RWPE2 (cell line): ENCODE data around the gene NKX3-2.

ENCODE experiments used
- ATAC-seq: fragments of 200-7000 bp; cut with Tn5 transposase; 3 replicates; pipeline ENCODE4 v1.9.1; 2021; ENCODE audit warnings: low read depth
- DNase-seq: peaks from one replicate; pipeline ENCODE4 v3.0.0-alpha.2; 2020; ENCODE audit warnings: low spot score
- H3K27ac ChIP-seq: fragments of 450-650 bp; 2 replicates; pipeline ENCODE4 v1.5.1; 2017; ENCODE audit warnings: mild to moderate bottlenecking; ENCODE audit not compliant: poor library complexity, severe bottlenecking
- H3K27me3 ChIP-seq: fragments of 250-450 bp; sonication (Bioruptor Pico); 2 replicates; pipeline ENCODE4 v1.5.1; 2021; ENCODE audit warnings: mild to moderate bottlenecking, moderate library complexity; ENCODE audit not compliant: insufficient read depth, poor library complexity, severe bottlenecking
- H3K36me3 ChIP-seq: fragments of 250-450 bp; sonication (Bioruptor Pico); 2 replicates; pipeline ENCODE4 v1.5.1; 2020; ENCODE audit warnings: low read depth, mild to moderate bottlenecking, moderate library complexity
- H3K4me1 ChIP-seq: fragments of 250-450 bp; sonication (Bioruptor Pico); 2 replicates; pipeline ENCODE4 v1.5.1; 2021; ENCODE audit warnings: mild to moderate bottlenecking, moderate library complexity; ENCODE audit not compliant: insufficient read depth, poor library complexity, severe bottlenecking
- H3K4me3 ChIP-seq: fragments of 250-450 bp; sonication (Bioruptor Pico); 2 replicates; pipeline ENCODE4 v1.5.1; 2021; ENCODE audit warnings: mild to moderate bottlenecking, moderate library complexity; ENCODE audit not compliant: severe bottlenecking
- H3K9me3 ChIP-seq: fragments of 250-450 bp; sonication (Bioruptor Pico); 2 replicates; pipeline ENCODE4 v1.5.1; 2021; ENCODE audit warnings: mild to moderate bottlenecking, moderate library complexity; ENCODE audit not compliant: severe bottlenecking
- CTCF ChIP-seq: fragments of 450-650 bp; IDR thresholded peaks from one replicate; pipeline ENCODE4 v1.5.1; 2017; ENCODE audit warnings: mild to moderate bottlenecking, moderate library complexity; ENCODE audit not compliant: poor library complexity, severe bottlenecking

Gene NKX3-2

GRCh38 chr4:13543839-13544605, at the start of gene NKX3-2:
NKX3-2 (minus strand) TSS chr4:13544508; CDS start chr4:13544414, 94 bp downstream.
- H3K4me1 ChIP-seq = no peaks in the 10 kb centered on the region
- DNase-seq (no peak), ATAC-seq (peak; percentile 62)
- TF ChIP-seq CTCF = no peak
- H3K9me3 ChIP-seq = no peaks in the 10 kb centered on the region
- H3K27me3 ChIP-seq = peaks cover 95% of the 10 kb centered on the region
- peak within 1 kb of the TSS; percentile 48 for H3K4me3 ChIP-seq
- no peaks in the 10 kb centered on the region for H3K36me3 ChIP-seq
- no peak within 1 kb of the TSS for H3K27ac ChIP-seq

DNA sequence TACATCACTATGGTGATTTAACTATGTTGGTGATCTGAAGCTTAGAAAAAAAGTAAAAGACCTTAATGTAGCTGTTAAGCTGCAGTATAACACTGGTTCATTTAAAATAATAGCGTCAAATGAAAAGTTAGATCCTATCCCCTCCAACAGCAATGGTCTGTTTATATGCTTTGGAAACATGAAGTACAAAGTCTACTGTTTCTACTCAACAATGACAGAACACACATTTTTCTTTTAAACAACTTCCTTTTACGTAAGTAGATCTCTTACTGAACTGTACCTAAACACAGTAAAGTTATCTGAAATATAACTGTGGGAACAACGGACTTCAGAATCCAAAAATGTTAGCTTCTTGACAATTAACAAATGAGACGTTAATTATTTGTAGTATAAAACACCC, 47.9 kb upstream of the NKX3-2 start:
- Histone ChIP-seq H3K9me3 (no peaks in the 10 kb centered on the region), H3K27me3 (no peaks in the 10 kb centered on the region), H3K27ac (no peak overlapping the region), H3K36me3 (peaks cover 97% of the 10 kb centered on the region), H3K4me3 (no peak overlapping the region), H3K4me1 (no peaks in the 10 kb centered on the region)
- ATAC-seq (no peak), DNase-seq (no peak)
- TF ChIP-seq CTCF = no peak

- H3K9me3 ChIP-seq = no peaks in the 10 kb centered on the region
- no peak for TF ChIP-seq CTCF
- no peak overlapping the region for H3K4me3 ChIP-seq
- ATAC-seq (no peak), DNase-seq (no peak)
- H3K27me3 ChIP-seq = no peaks in the 10 kb centered on the region
- H3K27ac ChIP-seq = no peak overlapping the region
- H3K36me3 ChIP-seq = peaks cover 99% of the 10 kb centered on the region
- H3K4me1 ChIP-seq = no peaks in the 10 kb centered on the region
These were observed 46.5 kb upstream of the NKX3-2 start for GRCh38 chr4:13590766-13591165.

- H3K9me3 ChIP-seq = no peaks in the 10 kb centered on the region
- DNase-seq (no peak), ATAC-seq (no peak)
- no peaks in the 10 kb centered on the region for H3K27me3 ChIP-seq
- no peak overlapping the region for H3K27ac ChIP-seq
- H3K4me3 ChIP-seq = no peak overlapping the region
- H3K36me3 ChIP-seq = peaks cover 94% of the 10 kb centered on the region
- H3K4me1 ChIP-seq = no peaks in the 10 kb centered on the region
- TF ChIP-seq CTCF = no peak
These were observed 44.6 kb upstream of the NKX3-2 start for GRCh38 chr4:13588954-13589353.

GRCh38 chr4:13584481-13584880, 40.2 kb upstream of the NKX3-2 start:
- H3K9me3 ChIP-seq = no peaks in the 10 kb centered on the region
- no peak overlapping the region for H3K4me3 ChIP-seq
- no peak for ATAC-seq
- peaks cover 81% of the 10 kb centered on the region for H3K36me3 ChIP-seq
- H3K27me3 ChIP-seq = no peaks in the 10 kb centered on the region
- no peak for TF ChIP-seq CTCF
- no peaks in the 10 kb centered on the region for H3K4me1 ChIP-seq
- no peak overlapping the region for H3K27ac ChIP-seq
- DNase-seq = no peak
